ENCODE measurements around the gene APBB2.

APBB2 gene

GRCh38 chr4:41215155-41215554 is 813 bp upstream of the APBB2 start:
- no peak for DNase-seq

GRCh38 chr4:41214825-41215146 is 444 bp upstream of the APBB2 start:
- DNase-seq, result no peak

DNA sequence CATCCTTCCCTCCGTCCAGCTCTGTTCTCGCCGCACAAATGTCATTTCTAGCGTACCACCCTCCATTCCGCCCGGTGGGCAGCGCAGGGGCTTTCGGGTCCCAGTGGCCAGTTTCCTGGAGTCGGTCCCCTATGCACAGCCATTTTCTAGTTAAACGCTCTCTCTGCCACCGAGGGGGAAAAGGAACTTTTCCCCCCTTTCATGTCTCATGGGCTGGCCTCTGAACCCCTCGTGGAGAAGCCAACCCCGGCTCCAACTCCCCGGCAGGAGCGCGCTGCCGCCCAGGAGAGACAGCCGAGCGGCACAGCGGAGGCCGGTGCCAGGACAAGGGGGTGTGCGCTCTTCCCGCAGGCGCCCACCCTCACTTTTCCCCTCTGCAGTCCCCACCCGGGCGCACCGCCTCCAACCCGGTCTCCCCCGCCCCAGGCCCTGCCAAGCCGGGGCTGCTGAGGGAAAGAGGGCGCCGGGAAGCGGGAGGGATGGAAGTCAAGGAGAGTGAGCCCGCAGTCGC is 662 bp downstream of the APBB2 start:
- DNase-seq, result no peak

GRCh38 chr4:41212616-41213203 is 1.6 kb downstream of the APBB2 start:
- no peak for DNase-seq

GRCh38 chr4:41211951-41212615 is 2.3 kb downstream of the APBB2 start:
- DNase-seq, result no peak

DNA sequence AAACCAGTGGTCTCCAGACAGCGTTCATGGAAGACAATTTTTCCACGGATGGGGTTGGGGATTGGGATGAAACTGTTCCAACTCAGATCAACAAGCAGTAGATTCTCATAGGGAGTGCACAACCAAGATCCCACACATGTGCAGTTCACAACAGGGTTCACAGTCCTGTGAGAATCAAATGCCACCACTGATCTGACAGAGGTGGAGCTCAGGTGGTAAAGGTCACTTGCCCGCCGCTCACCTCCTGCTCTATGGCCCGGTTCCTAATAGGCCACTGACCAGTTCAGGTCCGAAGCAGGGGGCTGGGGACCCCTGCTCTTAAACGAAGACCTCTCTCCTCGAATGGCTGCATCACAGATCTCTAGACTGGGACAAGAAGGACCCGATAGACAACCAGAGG is 4.4 kb downstream of the APBB2 start:
- no peak for DNase-seq

GRCh38 chr4:41209187-41209586 is 5.2 kb downstream of the APBB2 start:
- DNase-seq, result no peak

- DNase-seq, result no peak
Measured at GRCh38 chr4:41207291-41207831, 7.0 kb downstream of the APBB2 start.

DNA sequence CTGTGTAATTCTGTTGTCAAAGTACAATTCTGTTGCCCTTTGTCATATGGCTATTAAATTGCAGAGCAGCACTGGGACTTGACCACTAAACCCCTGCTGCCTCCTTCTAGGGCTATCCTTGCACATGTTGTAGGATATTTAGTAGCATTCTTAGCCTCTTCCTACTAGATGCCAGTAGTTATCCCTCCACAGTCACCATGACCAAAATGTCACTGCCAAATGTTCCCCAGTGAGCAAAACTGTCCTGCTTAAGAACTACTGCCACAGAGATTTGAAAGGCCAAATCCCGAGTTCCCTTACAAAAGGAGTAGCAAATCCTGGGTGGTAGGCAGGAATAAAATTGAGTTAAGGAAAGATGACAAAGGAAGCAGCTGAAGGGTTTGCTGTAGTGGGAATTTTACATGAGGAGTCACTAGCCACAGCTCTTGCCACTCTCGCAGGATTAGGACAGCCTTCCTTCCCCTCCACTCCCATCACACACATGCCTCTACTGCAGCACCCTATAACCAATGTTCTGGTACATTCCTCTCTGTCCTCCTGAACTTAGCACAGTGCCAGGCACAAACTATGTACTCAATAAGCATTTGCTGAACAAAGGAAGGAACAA is 8.4 kb downstream of the APBB2 start:
- DNase-seq, result no peak

DNA sequence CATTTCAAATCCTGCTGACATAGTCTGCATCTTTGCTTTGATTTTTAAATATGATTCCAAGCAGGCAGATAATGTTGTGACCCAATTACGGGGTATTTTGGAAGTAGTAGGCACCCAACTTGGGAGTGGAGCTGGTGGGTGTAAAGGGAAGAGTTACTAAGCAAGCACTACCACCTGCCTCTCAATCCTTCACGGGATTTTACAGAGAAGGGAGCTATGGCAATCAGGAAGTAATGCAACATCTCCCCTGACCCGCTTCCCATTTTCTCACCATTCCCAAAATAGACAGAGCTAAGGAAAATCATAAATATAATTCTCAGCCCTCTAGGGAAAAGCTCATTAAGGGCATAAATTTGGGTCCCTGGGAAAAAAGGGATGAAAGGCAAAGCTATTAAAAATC is 9.2 kb downstream of the APBB2 start:
- no peak for DNase-seq

GRCh38 chr4:41204400-41204978 is 9.9 kb downstream of the APBB2 start:
- DNase-seq, result no peak

DNA sequence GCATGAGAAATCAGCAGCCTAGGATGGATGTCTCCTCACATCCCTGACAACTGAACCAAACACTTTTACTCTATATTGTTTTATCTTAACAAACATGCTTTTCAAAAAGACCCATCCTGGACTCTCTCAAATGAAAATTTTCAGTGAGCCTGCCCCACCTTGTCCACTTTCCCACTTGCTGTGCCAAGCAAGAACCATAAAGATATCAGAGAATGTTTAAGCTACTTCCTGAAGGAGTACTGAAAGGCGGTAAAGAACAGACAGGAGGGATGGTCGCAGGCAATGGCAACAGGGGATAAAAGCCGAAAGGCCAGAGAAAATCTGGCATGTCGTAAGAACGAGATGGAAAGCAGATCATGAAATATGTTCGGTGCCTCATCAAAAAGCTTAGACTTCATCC is 10.5 kb downstream of the APBB2 start:
- no peak for DNase-seq

DNA sequence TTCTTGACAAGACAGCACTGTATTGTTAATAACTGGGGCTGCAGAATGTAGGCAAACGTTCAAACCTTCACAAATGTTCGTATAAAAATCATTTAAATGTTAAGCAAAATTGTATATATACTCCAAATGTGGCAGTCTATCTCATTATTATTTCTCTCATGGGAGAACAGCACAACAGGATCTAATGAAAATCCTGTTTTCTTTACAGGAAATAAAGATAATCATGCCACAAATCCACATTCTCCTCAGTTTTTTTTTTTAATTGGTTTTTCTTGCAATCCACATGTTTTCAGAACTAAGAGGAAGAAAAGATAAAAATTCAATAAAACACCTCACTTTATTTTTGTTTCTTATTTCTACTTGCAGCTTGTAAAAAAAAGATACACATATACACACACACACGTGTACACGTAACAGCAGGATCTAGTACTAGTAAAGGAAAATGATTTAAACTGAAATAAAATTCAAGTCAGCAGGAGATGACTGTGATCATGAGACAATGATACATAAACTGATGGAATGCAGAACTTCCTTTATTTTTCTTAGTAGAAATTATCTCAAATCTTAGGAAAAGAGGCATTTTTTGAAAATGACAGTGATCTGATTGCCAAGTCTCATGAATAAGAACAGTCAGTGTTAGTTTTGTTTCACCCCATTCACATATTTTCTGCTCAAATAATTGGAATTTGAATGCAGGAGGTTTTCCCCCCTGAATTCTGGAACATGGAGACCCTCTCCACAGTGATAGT is 11.3 kb downstream of the APBB2 start:
- DNase-seq, result no peak

DNA sequence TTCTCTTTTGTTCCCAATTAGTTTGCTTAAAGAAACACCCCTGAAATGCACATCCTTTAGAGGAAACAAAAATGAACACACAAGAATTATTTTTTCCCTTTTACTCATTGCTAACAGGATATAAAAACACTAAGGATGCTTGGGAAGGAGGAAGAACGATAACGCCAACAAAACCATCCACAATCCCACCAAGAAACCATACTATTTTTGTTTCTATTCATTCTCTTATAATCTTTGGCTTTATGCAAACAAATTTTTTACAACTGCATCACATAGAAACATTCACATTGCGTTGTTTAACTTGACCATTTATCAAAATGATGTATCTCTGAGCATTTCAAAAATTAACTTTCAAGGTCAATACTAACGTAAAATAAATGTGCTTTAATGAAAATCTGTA is 12.0 kb downstream of the APBB2 start:
- DNase-seq, result no peak

GRCh38 chr4:41200486-41201017 is 13.8 kb downstream of the APBB2 start:
- DNase-seq, result no peak

DNA sequence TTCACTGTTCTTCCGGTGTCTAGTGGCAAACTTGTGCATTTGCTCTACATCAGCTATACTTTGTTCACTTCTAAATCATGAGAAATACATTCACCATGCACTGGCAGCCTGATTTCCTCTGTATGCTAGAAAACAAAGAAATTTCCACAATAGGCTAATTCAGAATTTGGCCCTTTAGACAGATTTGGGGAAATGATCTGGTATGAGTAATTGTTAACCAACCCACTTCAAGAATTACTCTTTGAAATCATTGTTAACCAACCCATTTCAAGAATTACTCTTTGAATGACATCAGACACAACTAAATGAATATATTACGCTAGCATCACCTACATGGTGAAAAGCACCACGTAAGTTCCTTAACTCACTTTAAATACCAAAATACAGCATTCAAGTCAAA is 14.6 kb downstream of the APBB2 start:
- DNase-seq, result no peak

DNA sequence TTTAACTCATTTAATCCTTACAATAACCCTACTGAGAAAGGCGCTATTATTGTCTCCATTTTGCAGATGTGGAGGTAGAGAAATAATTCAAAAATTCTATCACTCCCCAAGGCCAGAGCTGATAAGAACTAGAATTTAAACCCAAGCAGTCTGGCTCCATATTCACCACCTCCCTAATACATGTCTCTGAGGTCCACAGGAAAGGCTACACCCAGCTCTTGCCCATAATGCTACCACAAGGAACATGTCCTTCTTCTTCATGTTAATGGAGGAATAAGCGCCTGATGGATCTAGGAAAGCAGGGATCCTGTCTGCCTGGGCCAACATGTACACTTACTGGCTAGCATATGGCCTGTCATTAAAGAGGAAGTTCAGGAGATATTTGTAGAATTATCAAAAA is 16.3 kb downstream of the APBB2 start:
- no peak for DNase-seq

GRCh38 chr4:41197495-41197894 is 16.8 kb downstream of the APBB2 start:
- no peak for DNase-seq

- DNase-seq, result no peak
Measured at GRCh38 chr4:41196633-41197332, 17.6 kb downstream of the APBB2 start.

DNA sequence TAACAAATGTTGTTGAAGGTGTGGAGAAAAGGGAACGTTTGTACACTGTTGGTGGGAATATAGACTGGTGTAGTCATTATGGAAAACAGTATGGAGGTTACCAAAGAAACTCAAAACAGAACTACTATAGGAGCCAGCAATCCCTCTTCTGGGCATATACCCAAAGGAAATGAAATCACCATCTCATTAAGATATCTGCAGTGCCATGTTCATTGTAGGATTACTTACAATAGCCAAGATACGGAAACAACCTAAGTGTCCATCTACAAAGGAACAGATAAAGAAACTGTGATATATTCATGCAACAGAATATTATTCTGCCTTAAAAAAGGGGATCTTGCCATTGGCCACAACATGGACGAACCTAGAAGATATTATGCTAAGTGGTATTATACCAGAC is 22.2 kb downstream of the APBB2 start:
- no peak for DNase-seq

DNA sequence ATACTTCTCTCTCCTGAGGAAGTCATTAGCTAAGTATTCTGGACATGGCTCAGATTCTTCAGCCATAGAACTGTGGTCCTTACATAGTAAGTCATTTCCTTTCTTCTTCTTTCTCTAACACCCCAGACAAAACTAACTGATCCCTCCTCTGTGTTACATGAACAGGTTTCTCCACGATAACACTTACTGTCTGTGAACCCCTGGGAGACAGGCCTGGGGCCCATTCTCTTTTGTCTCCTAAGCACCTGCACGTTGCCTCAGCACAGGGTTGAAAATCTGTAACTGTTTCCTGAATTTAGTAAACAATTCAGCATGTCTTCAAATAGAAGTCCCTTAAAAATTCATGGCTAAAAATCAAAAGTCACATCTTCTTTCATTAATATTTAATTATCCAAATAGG is 24.7 kb downstream of the APBB2 start:
- DNase-seq, result no peak

GRCh38 chr4:41189076-41189475 is 25.3 kb downstream of the APBB2 start:
- DNase-seq, result no peak

Measured in CD4-positive, alpha-beta T cell treated with Interleukin-15 for 1 hour (primary cell).